NCI-H748 (cell line): ENCODE measurements around the gene GMDS.
"Not testable (repeated sequence)": the region's sequence is repeated elsewhere in the genome, so short reads cannot be mapped to it uniquely, and the experiment has no call there.

Experiments used
- DNase-seq: peaks from one replicate; lab custom pipeline; 2025; ENCODE audit not compliant: unreplicated experiment; lab: John Stamatoyannopoulos, UW

Gene GMDS

GRCh38 chr6:1700278-1700967, 545.0 kb downstream of the GMDS start:
- no peak for DNase-seq

DNA sequence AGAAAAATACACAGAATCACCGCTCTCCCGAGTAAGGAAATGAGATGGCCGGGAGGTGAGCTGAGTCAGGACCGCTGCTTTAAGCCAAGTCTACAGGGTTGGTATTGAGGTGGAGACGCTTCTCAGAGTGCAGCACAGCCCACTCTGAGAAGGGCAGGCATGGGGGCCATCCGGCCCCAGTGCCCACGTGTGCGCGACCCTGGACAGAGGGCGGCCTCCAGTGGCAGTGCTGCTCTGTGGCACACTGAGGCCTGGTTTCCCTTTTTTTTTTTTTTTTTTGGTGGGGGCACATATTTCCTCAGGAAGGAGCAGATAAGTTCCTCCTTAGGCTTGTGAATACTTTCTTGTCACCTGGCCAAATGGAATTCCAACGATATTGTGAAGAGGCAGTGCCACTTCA, 546.9 kb downstream of the GMDS start:
- DNase-seq, result no peak

DNA sequence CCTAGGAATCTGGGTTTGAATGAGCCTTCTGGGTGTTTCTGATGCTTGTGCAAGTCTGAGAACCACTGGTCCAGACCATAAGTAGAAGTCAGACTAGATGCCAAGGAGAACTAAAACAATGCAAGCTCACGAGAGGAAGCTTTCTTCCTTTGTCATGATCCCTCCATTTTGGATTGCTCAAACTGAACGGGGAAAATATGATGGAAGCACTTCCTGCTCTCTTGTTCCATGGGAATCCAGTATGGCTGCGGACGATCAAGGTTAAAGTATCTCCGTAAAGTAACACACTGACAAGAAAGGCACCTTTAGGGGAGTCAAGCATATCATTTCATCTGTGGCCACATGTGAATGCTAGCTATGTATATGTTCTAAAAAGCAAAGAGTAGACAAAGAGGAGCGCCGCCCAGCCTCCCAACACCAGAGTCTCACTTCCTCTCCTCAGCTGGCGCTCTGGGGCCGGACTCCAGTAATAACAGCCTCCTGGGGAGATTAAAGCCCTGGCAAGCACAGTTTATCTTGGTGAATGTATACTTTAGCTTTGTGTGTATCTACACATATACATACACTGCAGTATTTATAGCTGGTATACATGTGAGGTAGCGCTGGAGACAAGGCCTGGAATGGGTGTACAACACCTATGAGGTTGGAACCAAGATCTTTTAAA, 547.6 kb downstream of the GMDS start:
- no peak for DNase-seq

DNA sequence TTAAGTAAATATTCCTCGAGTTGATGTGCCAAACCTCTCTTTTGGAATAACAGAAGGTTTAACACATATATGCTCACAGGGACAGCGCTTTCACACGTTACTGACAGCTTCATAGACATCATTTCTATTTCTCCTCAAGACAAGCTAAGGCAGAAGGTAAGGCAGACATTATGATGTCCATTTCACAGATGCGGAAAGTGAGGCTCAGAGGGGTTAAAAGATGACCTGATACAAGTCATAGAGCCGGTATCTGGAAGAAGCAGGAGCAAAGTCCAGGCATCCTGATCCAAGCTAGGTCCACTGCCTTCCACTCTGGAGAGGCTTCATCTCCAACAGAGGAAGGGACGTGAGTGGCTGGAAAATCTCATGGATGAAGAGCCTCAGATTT, 548.9 kb downstream of the GMDS start:
- no peak for DNase-seq

GRCh38 chr6:1695546-1696462, 549.6 kb downstream of the GMDS start:
- DNase-seq, result no peak

GRCh38 chr6:1691828-1692227, 553.6 kb downstream of the GMDS start:
- DNase-seq, result not testable (repeated sequence)

- not testable (repeated sequence) for DNase-seq
Observed at GRCh38 chr6:1690656-1691055, 554.7 kb downstream of the GMDS start.

- no peak for DNase-seq
Observed at GRCh38 chr6:1689141-1689540, 556.3 kb downstream of the GMDS start.

GRCh38 chr6:1688396-1688795, 557.0 kb downstream of the GMDS start:
- no peak for DNase-seq

- DNase-seq, result no peak
Observed at GRCh38 chr6:1687402-1687801, 558.0 kb downstream of the GMDS start.

- peak; percentile 91 for DNase-seq
Observed at GRCh38 chr6:1686117-1687098, 559.0 kb downstream of the GMDS start.

GRCh38 chr6:1679688-1680068, 565.7 kb downstream of the GMDS start:
- DNase-seq, result peak; percentile 66

GRCh38 chr6:1679031-1679687, 566.2 kb downstream of the GMDS start:
- DNase-seq, result peak; percentile 72

DNA sequence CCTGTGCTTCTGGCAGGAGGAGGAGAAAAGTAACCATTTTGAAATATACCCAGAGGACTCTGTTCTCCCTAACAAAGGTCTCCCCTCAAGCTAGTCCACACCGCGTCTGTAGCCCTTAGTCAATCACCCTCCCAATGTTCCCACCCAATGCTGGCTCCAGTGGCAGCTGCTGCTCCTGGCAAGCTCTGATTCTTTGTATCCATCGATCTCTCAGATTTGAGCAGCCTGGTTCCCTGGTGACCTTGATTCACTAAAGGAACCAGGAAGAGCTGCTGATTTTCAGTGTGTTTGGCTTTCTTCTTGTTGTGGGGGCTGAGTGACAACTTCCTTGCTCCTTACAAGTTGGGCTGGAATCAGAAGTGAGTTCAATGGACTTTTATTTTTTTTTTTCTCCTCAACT, 567.2 kb downstream of the GMDS start:
- peak; percentile 53 for DNase-seq

- DNase-seq, result no peak
Observed at GRCh38 chr6:1672379-1672778, 573.0 kb downstream of the GMDS start.

- no peak for DNase-seq
Observed at GRCh38 chr6:1670711-1671462, 574.5 kb downstream of the GMDS start.

DNA sequence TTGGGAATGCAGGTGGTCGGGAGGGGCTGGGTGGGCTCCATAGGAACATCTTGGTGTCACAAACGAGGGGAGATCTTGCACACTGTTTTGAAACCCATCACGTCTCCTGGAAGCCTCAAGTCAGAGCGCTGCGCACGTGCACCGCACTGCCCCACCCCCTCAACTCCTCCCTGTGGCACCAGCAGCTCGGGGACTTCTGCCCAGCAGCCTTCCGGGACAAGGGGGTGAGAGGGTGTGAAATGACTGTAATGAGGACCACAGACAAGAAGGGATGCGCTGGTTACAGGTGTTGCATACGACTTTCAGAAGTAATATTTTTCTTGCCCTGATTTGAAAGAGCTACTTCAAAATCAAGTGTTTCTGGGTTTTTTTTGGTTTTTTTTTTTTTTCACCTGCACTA, 575.4 kb downstream of the GMDS start:
- no peak for DNase-seq

DNA sequence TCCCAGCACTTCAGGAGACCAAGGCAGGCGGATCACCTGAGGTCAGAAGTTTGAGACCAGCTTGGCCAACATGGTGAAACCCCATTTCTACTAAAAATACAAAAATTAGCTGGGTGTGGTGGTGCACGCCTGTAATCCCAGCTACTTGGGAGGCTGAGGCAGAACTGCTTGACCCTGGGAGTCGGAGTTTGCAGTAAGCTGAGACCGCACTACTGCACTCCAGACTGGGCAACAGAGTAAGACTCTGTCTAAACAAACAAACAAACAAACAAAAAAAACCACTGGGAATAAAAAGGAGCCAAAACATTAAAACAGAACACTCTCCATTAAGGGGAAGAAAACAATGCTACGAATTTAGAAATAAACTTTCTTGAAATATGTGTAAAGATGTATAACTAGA, 576.9 kb downstream of the GMDS start:
- not testable (repeated sequence) for DNase-seq

- no peak for DNase-seq
Observed at GRCh38 chr6:1667805-1668175, 577.6 kb downstream of the GMDS start.
